Measurements from ENCODE around the gene TOR1AIP1. TPM values are rescaled to one million over a fixed set of nuclear protein-coding genes. Genes with fewer than 3 reads are reported as not detected.
"Not testable (repeated sequence)": the region's sequence is repeated elsewhere in the genome, so short reads cannot be mapped to it uniquely, and the experiment has no call there.

TOR1AIP1 gene
- total and polyA plus RNA-seq, 2 experiments from 2014 or later, result 59.1 to 64.6 TPM

DNA sequence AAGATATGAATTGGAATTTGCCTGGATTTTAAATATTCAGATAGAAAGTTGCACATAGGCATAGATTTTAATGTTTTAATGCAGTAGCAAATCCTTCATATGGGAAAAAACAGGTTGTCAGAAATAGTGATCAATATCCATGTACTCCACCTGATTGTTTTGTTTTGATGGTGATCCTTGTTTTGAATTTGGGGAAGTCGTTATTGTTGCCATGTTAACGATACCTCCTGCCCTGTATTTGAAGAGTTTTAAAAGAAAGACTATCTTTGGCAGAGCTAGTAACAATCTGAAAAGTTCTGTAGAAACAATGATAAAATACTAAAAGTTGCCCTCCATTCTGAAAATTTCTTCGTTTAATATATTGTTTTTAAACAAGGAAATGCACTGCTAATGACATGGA lies 73.6 kb downstream of the TOR1AIP1 start:
- 0 to 3% methylated on average over 3 of the region's 3 CpGs for WGBS, 2 experiments (ENCODE audit: low coverage in 1 of 2, low lambda C conversion rate in 2 of 2, missing lambda C conversion rate in 2 of 2)
- peaks cover 67% of the 10 kb centered on the region for H3K79me2 ChIP-seq (ENCODE audit: insufficient read depth)
- peak overlapping the region; percentile 85 for H3K27ac ChIP-seq
- no peaks in the 10 kb centered on the region for H3K9me2 ChIP-seq (ENCODE audit: insufficient read depth)
- H3K36me3 ChIP-seq (ENCODE audit: low read depth), result no peaks in the 10 kb centered on the region
- H3K4me3 ChIP-seq, result peak overlapping the region; percentile 96
- peak overlapping the region; percentile 93 for H3K4me2 ChIP-seq (ENCODE audit: unreplicated experiment)
- peak overlapping the region; percentile 93 for H3K9ac ChIP-seq
- H3K4me1 ChIP-seq (ENCODE audit: insufficient read depth), result peaks cover 26% of the 10 kb centered on the region
- TF ChIP-seq EZH2phosphoT487 (IDR thresholded peaks at IDR 0.05; ENCODE audit: insufficient read depth, low read depth) (no peak), EZH2 (IDR thresholded peaks at IDR 0.05; ENCODE audit: insufficient read depth, poor library complexity, severe bottlenecking) (no peak)
- no peaks in the 10 kb centered on the region for H3K9me3 ChIP-seq (ENCODE audit: low read depth)
- H2AFZ ChIP-seq, result peak overlapping the region; percentile 99
- DNase-seq, result no peak
- in situ Hi-C loops (cut with MboI), result no loop called here
- peaks cover 17% of the 10 kb centered on the region for H3F3A ChIP-seq (ENCODE audit: insufficient read depth)
- peaks cover 7% of the 10 kb centered on the region; the same call in 1 of the 2 replicates for H4K20me1 ChIP-seq (ENCODE audit: insufficient read depth)
- H3K27me3 ChIP-seq (replicated peaks; ENCODE audit: insufficient read depth), result no peaks in the 10 kb centered on the region

DNA sequence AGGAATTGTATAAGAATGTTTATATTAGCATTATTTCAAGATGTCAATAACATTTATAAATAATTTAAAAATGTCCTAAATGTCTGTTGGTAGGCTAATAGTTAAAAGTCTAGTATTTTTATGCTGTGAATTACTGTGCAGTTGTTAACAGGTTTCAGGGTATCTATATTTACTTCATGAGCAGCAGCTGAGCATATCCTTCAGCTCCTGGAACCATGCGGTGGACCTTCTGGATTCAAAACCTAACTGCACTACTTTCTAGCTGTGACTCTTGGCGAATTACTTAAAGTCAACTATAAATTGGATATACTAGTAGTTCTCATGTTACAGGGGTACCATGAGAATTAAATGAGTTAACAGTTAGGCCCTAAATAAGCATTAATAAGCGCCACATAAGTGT lies 76.3 kb downstream of the TOR1AIP1 start:
- Histone ChIP-seq H3K9me2 (ENCODE audit: insufficient read depth) (no peaks in the 10 kb centered on the region), H3K9ac (no peak overlapping the region), H3K4me2 (ENCODE audit: unreplicated experiment) (no peak overlapping the region), H3K4me1 (ENCODE audit: insufficient read depth) (peaks cover 25% of the 10 kb centered on the region), H2AFZ (no peak overlapping the region), H3K27me3 (replicated peaks; ENCODE audit: insufficient read depth) (no peaks in the 10 kb centered on the region), H3F3A (ENCODE audit: insufficient read depth) (peaks cover 13% of the 10 kb centered on the region), H3K27ac (no peak overlapping the region), H3K4me3 (no peak overlapping the region), H3K79me2 (ENCODE audit: insufficient read depth) (peaks cover 87% of the 10 kb centered on the region), H3K36me3 (ENCODE audit: low read depth) (no peaks in the 10 kb centered on the region), H3K9me3 (ENCODE audit: low read depth) (no peaks in the 10 kb centered on the region), H4K20me1 (ENCODE audit: insufficient read depth) (peaks cover 7% of the 10 kb centered on the region; the same call in 1 of the 2 replicates)
- no peak for DNase-seq
- TF ChIP-seq EZH2phosphoT487 (IDR thresholded peaks at IDR 0.05; ENCODE audit: insufficient read depth, low read depth) (no peak), EZH2 (IDR thresholded peaks at IDR 0.05; ENCODE audit: insufficient read depth, poor library complexity, severe bottlenecking) (no peak)
- in situ Hi-C loops (cut with MboI), result no loop called here
- WGBS, 2 experiments (ENCODE audit: low coverage in 1 of 2, low lambda C conversion rate in 2 of 2, missing lambda C conversion rate in 2 of 2), result 74 to 76% methylated on average over 3 of the region's 3 CpGs

DNA sequence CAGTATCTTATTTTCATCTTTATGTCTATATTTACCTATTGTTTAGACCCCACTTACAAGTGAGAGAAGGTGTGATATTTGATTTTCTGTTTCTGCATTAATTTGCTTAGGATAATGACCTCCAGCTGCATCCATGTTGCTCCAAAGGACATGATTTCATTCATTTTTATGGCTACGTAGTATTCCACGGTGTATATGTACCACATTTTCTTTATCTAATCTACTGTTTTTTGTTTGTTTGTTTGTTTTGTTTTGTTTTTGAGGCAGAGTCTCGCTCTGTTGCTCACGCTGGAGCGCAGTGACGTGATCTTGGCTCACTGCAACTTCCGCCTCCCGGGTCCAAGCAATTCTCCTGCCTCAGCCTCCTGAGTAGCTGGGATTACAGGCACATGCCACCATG lies 80.1 kb downstream of the TOR1AIP1 start:
- H3F3A ChIP-seq (ENCODE audit: insufficient read depth), result peaks cover 13% of the 10 kb centered on the region; the same call in 1 of the 2 replicates
- H4K20me1 ChIP-seq (ENCODE audit: insufficient read depth); H3K36me3 ChIP-seq (ENCODE audit: low read depth); H3K27me3 ChIP-seq (replicated peaks; ENCODE audit: insufficient read depth); in situ Hi-C loops (cut with MboI); H2AFZ ChIP-seq; H3K9me3 ChIP-seq (ENCODE audit: low read depth); H3K9ac ChIP-seq; DNase-seq; H3K27ac ChIP-seq; H3K4me3 ChIP-seq; H3K9me2 ChIP-seq (ENCODE audit: insufficient read depth); H3K4me2 ChIP-seq (ENCODE audit: unreplicated experiment): not testable (repeated sequence)
- H3K4me1 ChIP-seq (ENCODE audit: insufficient read depth), result peaks cover 10% of the 10 kb centered on the region
- 97 to 98% methylated on average over 8 of the region's 8 CpGs for WGBS, 2 experiments (ENCODE audit: low coverage in 1 of 2, low lambda C conversion rate in 2 of 2, missing lambda C conversion rate in 2 of 2)
- H3K79me2 ChIP-seq (ENCODE audit: insufficient read depth), result peaks cover 99% of the 10 kb centered on the region

DNA sequence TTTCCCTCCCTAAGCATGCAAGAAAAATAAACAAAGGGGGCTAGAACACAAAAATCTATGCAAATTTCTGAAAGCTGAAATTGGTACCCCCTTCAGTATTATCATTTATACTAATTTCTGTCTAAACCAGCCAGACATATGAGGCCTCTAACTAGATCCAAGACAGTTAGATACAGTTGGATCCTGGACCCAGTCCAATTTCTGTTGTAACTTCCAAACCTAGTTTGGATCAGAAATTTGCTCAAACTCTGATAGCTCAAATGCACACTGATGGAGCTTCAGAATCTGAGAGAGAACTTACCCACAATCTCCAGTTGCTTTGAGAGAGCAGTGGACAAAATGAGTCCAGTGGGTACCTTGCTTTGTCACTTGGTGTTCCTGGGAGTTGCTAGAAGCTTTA lies 84.5 kb downstream of the TOR1AIP1 start:
- Histone ChIP-seq H3K27ac (no peak overlapping the region), H3K9me2 (ENCODE audit: insufficient read depth) (no peaks in the 10 kb centered on the region), H3K4me2 (ENCODE audit: unreplicated experiment) (no peak overlapping the region), H3K9me3 (ENCODE audit: low read depth) (no peaks in the 10 kb centered on the region), H3K4me3 (no peak overlapping the region), H3K79me2 (ENCODE audit: insufficient read depth) (peaks cover 100% of the 10 kb centered on the region), H3K4me1 (ENCODE audit: insufficient read depth) (0 out of 2 replicates have a peak, but pooled peaks cover 14% of the 10 kb centered on the region), H2AFZ (no peak overlapping the region), H3F3A (ENCODE audit: insufficient read depth) (peaks cover 13% of the 10 kb centered on the region; the same call in 1 of the 2 replicates), H3K27me3 (replicated peaks; ENCODE audit: insufficient read depth) (no peaks in the 10 kb centered on the region), H3K9ac (no peak overlapping the region), H3K36me3 (ENCODE audit: low read depth) (no peaks in the 10 kb centered on the region), H4K20me1 (ENCODE audit: insufficient read depth) (0 out of 2 replicates have a peak, but pooled peaks cover 3% of the 10 kb centered on the region)
- no peak for TF ChIP-seq EZH2phosphoT487 (IDR thresholded peaks at IDR 0.05; ENCODE audit: insufficient read depth, low read depth)
- no peak for TF ChIP-seq EZH2 (IDR thresholded peaks at IDR 0.05; ENCODE audit: insufficient read depth, poor library complexity, severe bottlenecking)
- DNase-seq, result no peak
- in situ Hi-C loops (cut with MboI), result no loop called here
